ENCODE data around the gene ACACB. TPM values are rescaled to one million over a fixed set of nuclear protein-coding genes. Genes with fewer than 3 reads are reported as not detected.

Gene ACACB
- total RNA-seq, 2 donors from 2014 or later, result 6.8 to 12.7 TPM

DNA sequence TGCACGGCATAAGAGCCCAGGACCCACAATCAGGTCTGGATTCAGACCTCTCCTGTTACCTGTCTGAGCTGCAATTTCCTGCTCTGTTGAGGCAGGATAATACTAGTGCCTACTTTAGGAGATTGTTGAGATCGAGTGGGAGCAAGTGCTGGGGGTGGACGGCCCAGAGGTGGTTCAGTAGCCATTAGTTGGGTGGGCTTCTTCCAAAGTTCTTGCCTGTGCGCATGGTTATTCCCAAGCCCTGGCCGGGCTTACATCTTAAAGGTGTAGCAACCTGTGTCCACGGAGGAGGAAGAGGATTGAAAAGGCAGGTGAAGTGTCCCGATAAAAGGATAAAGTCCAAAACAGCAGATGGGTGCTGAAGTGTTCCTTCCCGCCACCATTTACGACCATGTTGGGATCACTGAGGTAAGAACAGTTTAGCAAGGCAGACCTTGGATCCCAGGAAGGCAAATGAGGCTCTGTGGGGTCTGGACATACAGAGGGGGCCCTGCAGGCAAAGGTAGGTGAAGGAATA, 33.8 kb downstream of the ACACB start:
- Histone ChIP-seq H3K9ac (ENCODE audit: extremely low read depth, low read length, poor library complexity, severe bottlenecking) (no peak overlapping the region), H3K4me3 (ENCODE audit: low read length) (no peak overlapping the region), H3K27me3 (ENCODE audit: control insufficient read depth, insufficient read depth, low read length, poor library complexity, severe bottlenecking) (peaks cover 32% of the 10 kb centered on the region), H3K4me1 (ENCODE audit: control insufficient read depth, insufficient read depth, low read length) (no peaks in the 10 kb centered on the region), H3K36me3 (ENCODE audit: control insufficient read depth, insufficient read depth, low read length) (no peaks in the 10 kb centered on the region), H3K9me3 (ENCODE audit: control insufficient read depth, low read length) (no peaks in the 10 kb centered on the region), H3K27ac (ENCODE audit: low read depth, low read length) (no peak overlapping the region)
- DNase-seq, result no peak
- peaks cover 35% of the 10 kb centered on the region for H3K27me3 Mint-ChIP-seq (ENCODE audit: insufficient read depth)
- TF ChIP-seq CTCF (conservative IDR thresholded peaks at IDR 0.05), result no peak
- no peaks in the 10 kb centered on the region for H3K9me3 Mint-ChIP-seq
- no peaks in the 10 kb centered on the region for H3K36me3 Mint-ChIP-seq (ENCODE audit: low read depth)
- H3K4me1 Mint-ChIP-seq, result peaks cover 8% of the 10 kb centered on the region
- 92 to 96% methylated on average over 6 to 9 of the region's 9 CpGs for WGBS, 2 experiments (ENCODE audit: insufficient coverage in 1 of 2, insufficient read length in 1 of 2)
- H3K27ac Mint-ChIP-seq, result no peak overlapping the region
- H3K4me3 Mint-ChIP-seq, result no peak overlapping the region

- peaks cover 37% of the 10 kb centered on the region for H3K27me3 Mint-ChIP-seq (ENCODE audit: insufficient read depth)
- H3K9ac ChIP-seq (ENCODE audit: extremely low read depth, low read length, poor library complexity, severe bottlenecking), result no peak overlapping the region
- no peak for DNase-seq
- H3K36me3 Mint-ChIP-seq (ENCODE audit: low read depth), result no peaks in the 10 kb centered on the region
- no peak overlapping the region for H3K27ac ChIP-seq (ENCODE audit: low read depth, low read length)
- no peaks in the 10 kb centered on the region for H3K36me3 ChIP-seq (ENCODE audit: control insufficient read depth, insufficient read depth, low read length)
- no peaks in the 10 kb centered on the region for H3K4me1 ChIP-seq (ENCODE audit: control insufficient read depth, insufficient read depth, low read length)
- 90 to 100% methylated on average over 2 to 4 of the region's 4 CpGs for WGBS, 2 experiments (ENCODE audit: insufficient coverage in 1 of 2, insufficient read length in 1 of 2)
- H3K4me3 ChIP-seq (ENCODE audit: low read length), result no peak overlapping the region
- no peaks in the 10 kb centered on the region for H3K9me3 Mint-ChIP-seq
- H3K9me3 ChIP-seq (ENCODE audit: control insufficient read depth, low read length), result no peaks in the 10 kb centered on the region
- peaks cover 32% of the 10 kb centered on the region for H3K27me3 ChIP-seq (ENCODE audit: control insufficient read depth, insufficient read depth, low read length, poor library complexity, severe bottlenecking)
- no peak overlapping the region for H3K27ac Mint-ChIP-seq
- TF ChIP-seq CTCF (conservative IDR thresholded peaks at IDR 0.05), result no peak
- peaks cover 11% of the 10 kb centered on the region for H3K4me1 Mint-ChIP-seq
- H3K4me3 Mint-ChIP-seq, result no peak overlapping the region
These were observed 35.1 kb downstream of the ACACB start for GRCh38 chr12:109151457-109151856.

DNA sequence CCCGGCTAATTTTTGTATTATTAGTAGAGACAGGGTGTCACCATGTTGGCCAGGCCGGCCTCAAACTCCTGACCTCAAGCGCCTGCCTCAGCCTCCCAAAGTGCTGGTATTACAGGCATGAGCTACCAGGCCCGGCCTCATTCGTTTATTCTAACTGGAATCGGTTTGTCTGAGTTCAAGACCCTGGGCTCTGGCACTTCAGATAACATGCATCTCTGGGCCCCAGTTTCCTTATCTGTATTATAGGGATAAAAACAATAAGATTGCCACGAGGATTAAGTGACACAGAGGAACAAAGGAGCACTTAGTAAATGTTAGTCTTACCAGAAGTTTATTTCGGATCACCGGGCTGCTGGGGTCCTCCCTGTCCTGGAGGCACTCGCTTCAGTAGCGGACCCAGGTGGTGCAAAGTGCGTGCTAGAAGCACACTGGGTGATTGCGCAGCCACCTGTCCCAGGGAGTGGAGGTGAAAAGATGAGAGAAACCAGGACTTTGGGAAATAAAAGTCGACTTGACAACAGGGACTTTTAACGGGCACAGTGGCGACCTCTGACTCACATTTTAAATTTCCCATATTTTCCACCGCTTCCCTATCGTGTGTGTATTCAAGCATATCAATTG, 37.5 kb downstream of the ACACB start:
- H3K4me1 Mint-ChIP-seq, result peaks cover 11% of the 10 kb centered on the region
- no peaks in the 10 kb centered on the region for H3K9me3 ChIP-seq (ENCODE audit: control insufficient read depth, low read length)
- H3K4me3 ChIP-seq (ENCODE audit: low read length), result peak overlapping the region; percentile 76
- H3K36me3 Mint-ChIP-seq (ENCODE audit: low read depth), result no peaks in the 10 kb centered on the region
- no peaks in the 10 kb centered on the region for H3K4me1 ChIP-seq (ENCODE audit: control insufficient read depth, insufficient read depth, low read length)
- TF ChIP-seq CTCF (conservative IDR thresholded peaks at IDR 0.05), result no peak
- H3K27ac Mint-ChIP-seq, result peak overlapping the region; percentile 53
- peaks cover 32% of the 10 kb centered on the region for H3K27me3 ChIP-seq (ENCODE audit: control insufficient read depth, insufficient read depth, low read length, poor library complexity, severe bottlenecking)
- DNase-seq, result peak; percentile 78
- peak overlapping the region; percentile 79 for H3K4me3 Mint-ChIP-seq
- H3K27ac ChIP-seq (ENCODE audit: low read depth, low read length), result no peak overlapping the region
- H3K9me3 Mint-ChIP-seq, result no peaks in the 10 kb centered on the region
- peaks cover 37% of the 10 kb centered on the region for H3K27me3 Mint-ChIP-seq (ENCODE audit: insufficient read depth)
- no peaks in the 10 kb centered on the region for H3K36me3 ChIP-seq (ENCODE audit: control insufficient read depth, insufficient read depth, low read length)
- H3K9ac ChIP-seq (ENCODE audit: extremely low read depth, low read length, poor library complexity, severe bottlenecking), result no peak overlapping the region
- 44 to 70% methylated on average over 12 to 18 of the region's 18 CpGs for WGBS, 2 experiments (ENCODE audit: insufficient coverage in 1 of 2, insufficient read length in 1 of 2)
